Suprapubic skin (tissue), 3 donors: Measurements from ENCODE around the gene RTCB.

Experiments
- CTCF ChIP-seq, 2 donors: fragments of 200-600 bp in 1 of 2; fragments of 450-650 bp in 1 of 2; sonication (generic) in 1 of 2; IDR thresholded peaks; one replicate each; pipeline ENCODE4 v1.5.1; 2016 to 2019; ENCODE audit warnings: antibody characterized with exemption in 2 of 2, mild to moderate bottlenecking in 1 of 2, moderate library complexity in 1 of 2
- POLR2AphosphoS5 ChIP-seq, 3 donors: sonication (generic); formaldehyde crosslinking; IDR thresholded peaks; one replicate each; pipeline ENCODE4 v1.6.1; 2017; ENCODE audit warnings: antibody characterized with exemption in 3 of 3

GRCh38 chr22:32342977-32343376 is 69.1 kb downstream of the RTCB start:
- no peak for TF ChIP-seq CTCF (IDR thresholded peaks at IDR 0.05)
- no peak for TF ChIP-seq POLR2AphosphoS5 (IDR thresholded peaks at IDR 0.05)
